OCI-LY7 (cell line): ENCODE measurements around the gene ZGPAT. TPM values are rescaled to one million over a fixed set of nuclear protein-coding genes. Genes with fewer than 3 reads are reported as not detected.

Source experiments
- BruUV-seq: library from RNA; stranded (reverse); fragments of 400-500 nt; replicated peaks from 2 replicates; lab custom pipeline; 2021; lab: Mats Ljungman, UMichigan
- CTCF ChIA-PET: fragments of 300-600 bp; sonication (Branson Sonifier 250); formaldehyde crosslinking; loops from one replicate; lab custom pipeline; 2022; ENCODE audit warnings: antibody characterized with exemption; ENCODE audit not compliant: unreplicated experiment; lab: Charles Lee
- POLR2A ChIA-PET: fragments of 300-600 bp; sonication (Branson Sonifier 250); formaldehyde crosslinking; loops from one replicate; lab custom pipeline; 2022; ENCODE audit warnings: antibody characterized with exemption; lab: Charles Lee
- DNase-seq: peaks from one replicate; pipeline ENCODE4 v3.0.0-alpha.2; 2015; ENCODE audit warnings: low spot score
- H2AFZ ChIP-seq: fragments of 200-600 bp; sonication (generic), shearing (Covaris generic); 2 replicates; pipeline ENCODE4 v1.6.1; 2014; ENCODE audit warnings: mild to moderate bottlenecking, antibody characterized with exemption, low read length, moderate library complexity
- H3K27ac ChIP-seq: fragments of 200-600 bp; sonication (generic); 2 replicates; pipeline ENCODE4 v1.5.1; 2014; ENCODE audit warnings: mixed run types, low read depth, mild to moderate bottlenecking, moderate library complexity, low read length, inconsistent platforms; ENCODE audit not compliant: poor library complexity, severe bottlenecking
- H3K36me3 ChIP-seq: fragments of 200-600 bp; sonication (generic); 2 replicates; pipeline ENCODE4 v1.6.1; 2014; ENCODE audit warnings: mild to moderate bottlenecking, antibody characterized with exemption, low read length, moderate library complexity, mixed read lengths; ENCODE audit not compliant: insufficient read depth
- H3K4me1 ChIP-seq: fragments of 200-600 bp; sonication (generic); 2 replicates; pipeline ENCODE4 v1.5.1; 2014; ENCODE audit warnings: mild to moderate bottlenecking, low read length; ENCODE audit not compliant: insufficient read depth, poor library complexity, severe bottlenecking
- H3K4me2 ChIP-seq: fragments of 200-600 bp; sonication (generic); 2 replicates; pipeline ENCODE4 v1.6.1; 2014; ENCODE audit warnings: mild to moderate bottlenecking, low read length
- H3K4me3 ChIP-seq: fragments of 200-600 bp; sonication (generic); 2 replicates; pipeline ENCODE4 v1.5.1; 2014; ENCODE audit warnings: mild to moderate bottlenecking, low read depth, low read length; ENCODE audit not compliant: poor library complexity, severe bottlenecking
- H3K79me2 ChIP-seq: fragments of 200-600 bp; sonication (generic); 2 replicates; pipeline ENCODE4 v1.6.1; 2016; ENCODE audit warnings: low read depth, mild to moderate bottlenecking, low read length, moderate library complexity, mixed read lengths; ENCODE audit not compliant: insufficient read depth
- H3K9me2 ChIP-seq: fragments of 200-600 bp; sonication (generic); 2 replicates; pipeline ENCODE4 v1.6.1; 2016; ENCODE audit warnings: mild to moderate bottlenecking, low read length, mixed read lengths; ENCODE audit not compliant: insufficient read depth
- H3K9me3 ChIP-seq: fragments of 200-600 bp; sonication (generic); 2 replicates; pipeline ENCODE4 v1.6.1; 2014; ENCODE audit warnings: mild to moderate bottlenecking, mixed run types, low read length, mixed read lengths
- H4K20me1 ChIP-seq: fragments of 200-600 bp; sonication (generic); 2 replicates; pipeline ENCODE4 v1.6.1; 2014; ENCODE audit warnings: mild to moderate bottlenecking, antibody characterized with exemption, low read length, moderate library complexity, mixed read lengths; ENCODE audit not compliant: insufficient read depth
- EZH2phosphoT487 ChIP-seq: fragments of 200-600 bp; sonication (generic); IDR thresholded peaks from 2 replicates; pipeline ENCODE4 v1.6.1; 2018; ENCODE audit warnings: low read depth, borderline replicate concordance, mild to moderate bottlenecking, mixed run types, antibody characterized with exemption, low read length, moderate library complexity, mixed read lengths
- intact Hi-C: fragments of 100-400 bp; cut with micrococcal nuclease; formaldehyde crosslinking; loops from one replicate; pipeline ENCODE4 v1.10.0; 2022; ENCODE audit not compliant: unreplicated experiment
- total RNA-seq, 2 experiments: library from RNA; depleted of rRNA in 1 of 2; stranded (reverse); fragments of >200 nt in 1 of 2; shearing (Covaris generic) in 1 of 2; gene quantifications; 2 replicates each; pipeline ENCODE4 v1.2.3, GENCODE V29; 2014 to 2022
- TF ChIP-seq, protein P1 (sequence below): fragments of 200-600 bp; sonication (generic); conservative IDR thresholded peaks from 2 replicates; pipeline ENCODE4 v1.5.1; 2014; ENCODE audit warnings: mild to moderate bottlenecking, antibody characterized with exemption, low read length, moderate library complexity, mixed read lengths

ZGPAT gene
- total RNA-seq, 2 experiments from 2014 or later, result 43.9 to 55.4 TPM

DNA sequence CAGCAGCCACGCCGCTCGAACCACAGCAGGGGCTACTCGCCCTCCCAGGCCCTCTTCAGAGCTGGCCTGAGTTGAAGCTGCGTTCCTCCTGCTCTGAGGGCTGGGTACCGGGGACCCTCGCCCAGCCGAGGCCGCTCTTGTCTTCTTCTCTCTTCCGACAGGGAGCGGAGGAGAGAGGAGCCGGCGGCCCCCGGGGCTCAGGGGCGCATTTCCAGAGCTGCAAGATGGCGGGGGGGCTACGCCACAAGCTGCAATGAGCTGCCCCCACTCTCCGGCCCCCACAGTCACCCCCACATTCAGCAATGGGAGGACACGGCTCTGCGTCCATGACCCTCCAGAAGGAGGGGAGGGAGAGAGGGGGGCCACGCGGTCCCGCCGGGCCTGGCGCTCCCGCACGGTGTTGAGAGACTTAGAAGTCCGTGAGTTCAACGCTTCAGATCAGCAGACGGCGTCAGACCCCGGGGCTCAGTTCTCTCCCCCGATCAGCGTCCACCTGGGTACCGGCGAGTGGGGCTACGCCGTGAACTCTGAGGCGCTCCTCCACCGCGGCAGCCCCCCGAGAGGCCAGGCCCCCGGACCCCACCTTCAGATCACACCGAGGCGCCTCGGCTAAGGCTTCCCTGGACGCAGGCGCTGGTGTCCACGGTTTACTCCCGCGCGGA lies 63.3 kb downstream of the ZGPAT start:
- POLR2A ChIA-PET, result no interaction called here

DNA sequence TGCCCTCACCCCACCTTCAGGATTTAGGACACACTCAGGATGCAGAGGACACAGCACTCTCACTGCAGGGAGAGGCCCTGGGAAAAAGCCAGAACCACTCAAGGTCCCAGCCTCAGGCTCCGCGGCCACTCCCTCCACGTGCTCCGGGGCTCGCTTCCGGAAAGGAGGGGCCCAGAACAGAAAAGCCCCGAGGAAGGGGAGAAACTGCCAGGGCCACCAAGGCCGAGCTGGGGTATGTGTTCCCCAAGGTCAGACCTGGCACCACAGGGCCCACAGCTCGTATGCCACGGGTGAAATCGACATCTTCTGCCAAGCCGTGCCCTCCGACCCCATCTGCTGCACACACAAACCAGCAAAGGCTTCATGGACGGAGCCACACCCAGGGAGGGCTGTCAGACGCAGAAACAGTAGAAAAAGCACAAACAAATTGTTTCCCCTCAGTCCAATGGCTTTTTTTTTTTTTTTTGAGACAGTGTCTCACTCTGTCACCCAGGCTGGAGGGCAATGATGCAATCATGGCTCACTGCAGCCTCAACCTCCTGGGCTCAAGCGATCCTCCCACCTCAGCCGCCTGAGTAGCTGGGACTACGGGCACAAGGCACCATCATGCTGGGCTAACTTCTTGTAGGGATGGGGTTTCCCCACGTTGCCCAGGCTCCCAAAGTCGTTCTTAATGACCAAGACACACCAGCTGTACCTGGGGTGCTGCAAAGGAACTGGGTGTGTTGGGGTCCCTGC lies 65.1 kb downstream of the ZGPAT start:
- TF ChIP-seq EZH2phosphoT487, result no peak
- Histone ChIP-seq H4K20me1 (no peaks in the 10 kb centered on the region), H3K79me2 (no peaks in the 10 kb centered on the region), H3K36me3 (no peaks in the 10 kb centered on the region), H3K4me1 (no peaks in the 10 kb centered on the region), H3K9me2 (no peaks in the 10 kb centered on the region), H2AFZ (no peak overlapping the region), H3K9me3 (no peaks in the 10 kb centered on the region), H3K4me2 (no peak overlapping the region), H3K27ac (no peak overlapping the region), H3K4me3 (no peak overlapping the region)
- CTCF ChIA-PET, result no interaction called here
- POLR2A ChIA-PET, result no interaction called here
- no peak for DNase-seq
- intact Hi-C loops, result no loop called here
- BruUV-seq, result no TSS peak

More for the DNA sequence above, 63.3 kb downstream of the ZGPAT start:
- H3K9me2 ChIP-seq, result no peaks in the 10 kb centered on the region
- intact Hi-C loops, result no loop called here
- no peaks in the 10 kb centered on the region for H3K9me3 ChIP-seq
- no peak for TF ChIP-seq EZH2phosphoT487
- TF ChIP-seq, protein P1, sequence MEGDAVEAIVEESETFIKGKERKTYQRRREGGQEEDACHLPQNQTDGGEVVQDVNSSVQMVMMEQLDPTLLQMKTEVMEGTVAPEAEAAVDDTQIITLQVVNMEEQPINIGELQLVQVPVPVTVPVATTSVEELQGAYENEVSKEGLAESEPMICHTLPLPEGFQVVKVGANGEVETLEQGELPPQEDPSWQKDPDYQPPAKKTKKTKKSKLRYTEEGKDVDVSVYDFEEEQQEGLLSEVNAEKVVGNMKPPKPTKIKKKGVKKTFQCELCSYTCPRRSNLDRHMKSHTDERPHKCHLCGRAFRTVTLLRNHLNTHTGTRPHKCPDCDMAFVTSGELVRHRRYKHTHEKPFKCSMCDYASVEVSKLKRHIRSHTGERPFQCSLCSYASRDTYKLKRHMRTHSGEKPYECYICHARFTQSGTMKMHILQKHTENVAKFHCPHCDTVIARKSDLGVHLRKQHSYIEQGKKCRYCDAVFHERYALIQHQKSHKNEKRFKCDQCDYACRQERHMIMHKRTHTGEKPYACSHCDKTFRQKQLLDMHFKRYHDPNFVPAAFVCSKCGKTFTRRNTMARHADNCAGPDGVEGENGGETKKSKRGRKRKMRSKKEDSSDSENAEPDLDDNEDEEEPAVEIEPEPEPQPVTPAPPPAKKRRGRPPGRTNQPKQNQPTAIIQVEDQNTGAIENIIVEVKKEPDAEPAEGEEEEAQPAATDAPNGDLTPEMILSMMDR, result no peak
- BruUV-seq, result no TSS peak
- no peaks in the 10 kb centered on the region for H3K4me1 ChIP-seq
- CTCF ChIA-PET, result no interaction called here
- no peak overlapping the region for H3K4me3 ChIP-seq
- H3K4me2 ChIP-seq, result no peak overlapping the region
- no peaks in the 10 kb centered on the region for H3K79me2 ChIP-seq
- DNase-seq, result no peak
- no peaks in the 10 kb centered on the region for H3K36me3 ChIP-seq
- H2AFZ ChIP-seq, result no peak overlapping the region
- H4K20me1 ChIP-seq, result no peaks in the 10 kb centered on the region
- no peak overlapping the region for H3K27ac ChIP-seq

DNA sequence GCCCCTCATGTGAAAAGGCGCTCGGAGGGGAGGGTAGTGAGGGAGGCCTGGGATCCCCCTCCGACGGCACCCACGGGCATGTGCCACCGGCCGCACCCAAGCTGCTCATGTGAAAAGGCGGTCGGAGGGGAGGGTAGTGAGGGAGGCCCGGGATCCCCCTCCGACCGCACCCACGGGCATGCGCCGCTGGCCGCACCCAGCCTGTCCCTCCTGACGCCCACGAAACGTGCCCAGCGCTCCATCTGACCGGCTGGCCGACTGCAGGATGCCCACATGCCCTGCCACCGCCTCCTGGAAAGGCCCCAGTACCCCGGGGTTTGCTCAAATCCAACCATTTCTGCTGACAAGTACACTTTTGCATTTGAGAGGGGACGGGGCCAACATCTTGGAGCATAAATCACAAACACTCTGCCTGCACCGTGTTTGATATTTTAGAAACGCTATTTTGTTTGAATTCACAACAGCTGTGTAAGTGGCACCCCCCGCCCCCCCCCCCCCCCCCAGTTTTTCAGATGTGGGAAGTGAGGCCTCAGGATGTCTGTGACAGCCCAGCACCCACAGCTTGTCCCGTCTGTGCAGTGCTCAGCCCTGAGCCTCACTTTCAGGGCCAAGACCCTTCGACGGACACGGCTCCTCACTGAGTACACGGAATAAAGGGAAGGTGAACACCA lies 65.9 kb downstream of the ZGPAT start:
- Histone ChIP-seq H2AFZ (no peak overlapping the region), H3K4me2 (no peak overlapping the region)
- BruUV-seq, result no TSS peak

More for the DNA sequence above, 65.9 kb downstream of the ZGPAT start:
- H3K9me3 ChIP-seq, result no peaks in the 10 kb centered on the region
- POLR2A ChIA-PET, result no interaction called here
- TF ChIP-seq EZH2phosphoT487, result no peak
- TF ChIP-seq, protein P1, result no peak
- H3K27ac ChIP-seq, result no peak overlapping the region
- CTCF ChIA-PET, result no interaction called here
- no peaks in the 10 kb centered on the region for H4K20me1 ChIP-seq
- no peaks in the 10 kb centered on the region for H3K9me2 ChIP-seq
- no peaks in the 10 kb centered on the region for H3K79me2 ChIP-seq
- intact Hi-C loops, result no loop called here
- no peaks in the 10 kb centered on the region for H3K4me1 ChIP-seq
- no peaks in the 10 kb centered on the region for H3K36me3 ChIP-seq
- no peak overlapping the region for H3K4me3 ChIP-seq
- no peak for DNase-seq
